ENCODE measurements around the gene C2orf49. TPM values are rescaled to one million over a fixed set of nuclear protein-coding genes. Genes with fewer than 3 reads are reported as not detected.

Gene C2orf49
- total RNA-seq, 1 donor from 2014 or later = 10.7 TPM

DNA sequence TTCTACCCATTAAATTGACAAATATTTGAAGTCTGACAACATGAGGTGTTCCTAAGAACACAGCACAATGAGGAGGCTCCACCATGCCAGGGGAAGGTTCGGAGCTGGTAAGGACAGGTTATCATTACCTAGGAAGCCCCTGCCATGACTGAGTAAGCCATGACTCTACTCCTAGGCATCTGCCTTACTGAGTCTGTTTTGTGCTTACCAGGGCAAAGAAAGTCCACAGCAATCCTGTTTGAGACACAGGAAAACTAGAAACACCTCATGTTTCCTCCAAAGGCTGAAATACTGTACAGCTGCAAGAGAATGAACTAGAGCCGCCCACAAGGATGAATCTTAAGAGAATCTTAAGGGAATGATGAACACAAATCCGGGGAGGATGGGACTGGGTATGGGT, 19.4 kb upstream of the C2orf49 start:
- Mint-ChIP-seq H3K9me3 (ENCODE audit: unreplicated experiment) (no peaks in the 10 kb centered on the region), H3K4me1 (ENCODE audit: low read depth, unreplicated experiment) (peaks cover 4% of the 10 kb centered on the region), H3K4me3 (ENCODE audit: unreplicated experiment) (no peak overlapping the region), H3K36me3 (ENCODE audit: unreplicated experiment) (no peaks in the 10 kb centered on the region), H3K27ac (ENCODE audit: unreplicated experiment) (no peak overlapping the region), H3K27me3 (ENCODE audit: unreplicated experiment) (no peaks in the 10 kb centered on the region)
- TF ChIP-seq, protein P1, sequence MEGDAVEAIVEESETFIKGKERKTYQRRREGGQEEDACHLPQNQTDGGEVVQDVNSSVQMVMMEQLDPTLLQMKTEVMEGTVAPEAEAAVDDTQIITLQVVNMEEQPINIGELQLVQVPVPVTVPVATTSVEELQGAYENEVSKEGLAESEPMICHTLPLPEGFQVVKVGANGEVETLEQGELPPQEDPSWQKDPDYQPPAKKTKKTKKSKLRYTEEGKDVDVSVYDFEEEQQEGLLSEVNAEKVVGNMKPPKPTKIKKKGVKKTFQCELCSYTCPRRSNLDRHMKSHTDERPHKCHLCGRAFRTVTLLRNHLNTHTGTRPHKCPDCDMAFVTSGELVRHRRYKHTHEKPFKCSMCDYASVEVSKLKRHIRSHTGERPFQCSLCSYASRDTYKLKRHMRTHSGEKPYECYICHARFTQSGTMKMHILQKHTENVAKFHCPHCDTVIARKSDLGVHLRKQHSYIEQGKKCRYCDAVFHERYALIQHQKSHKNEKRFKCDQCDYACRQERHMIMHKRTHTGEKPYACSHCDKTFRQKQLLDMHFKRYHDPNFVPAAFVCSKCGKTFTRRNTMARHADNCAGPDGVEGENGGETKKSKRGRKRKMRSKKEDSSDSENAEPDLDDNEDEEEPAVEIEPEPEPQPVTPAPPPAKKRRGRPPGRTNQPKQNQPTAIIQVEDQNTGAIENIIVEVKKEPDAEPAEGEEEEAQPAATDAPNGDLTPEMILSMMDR (IDR thresholded peaks at IDR 0.05; ENCODE audit: partially characterized antibody, unreplicated experiment) = no peak
- DNase-seq = no peak

DNA sequence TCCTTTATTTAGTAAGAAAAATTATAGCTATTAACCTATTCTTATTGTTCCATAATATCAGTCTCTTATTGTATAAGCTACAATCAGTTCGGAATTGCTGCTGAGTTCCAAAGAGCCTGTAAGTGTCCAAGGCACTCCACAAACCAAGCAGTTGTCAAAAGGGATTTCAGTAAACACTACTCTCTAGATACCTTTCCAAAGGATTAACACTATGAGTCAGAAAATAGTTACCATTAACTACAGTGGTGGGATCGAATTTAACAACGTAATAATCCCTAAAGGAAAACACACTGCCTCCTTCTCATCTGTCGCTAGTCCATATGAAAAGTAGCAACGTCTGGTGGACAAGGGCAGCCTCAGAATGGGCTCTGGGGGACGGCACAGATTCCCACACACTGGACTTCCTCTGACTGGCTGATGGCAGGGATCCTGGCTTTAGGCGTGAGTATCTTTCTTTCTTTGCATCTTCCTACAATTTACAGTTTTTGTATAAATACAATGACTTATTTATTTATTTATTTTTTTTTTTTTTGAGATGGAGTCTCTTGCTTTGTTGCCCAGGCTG, 16.6 kb upstream of the C2orf49 start:
- H3K27me3 Mint-ChIP-seq (ENCODE audit: unreplicated experiment) = no peaks in the 10 kb centered on the region
- H3K4me1 Mint-ChIP-seq (ENCODE audit: low read depth, unreplicated experiment) = peaks cover 7% of the 10 kb centered on the region
- H3K27ac Mint-ChIP-seq (ENCODE audit: unreplicated experiment) = no peak overlapping the region
- no peaks in the 10 kb centered on the region for H3K36me3 Mint-ChIP-seq (ENCODE audit: unreplicated experiment)
- TF ChIP-seq, protein P1 (IDR thresholded peaks at IDR 0.05; ENCODE audit: partially characterized antibody, unreplicated experiment) = no peak
- no peak overlapping the region for H3K4me3 Mint-ChIP-seq (ENCODE audit: unreplicated experiment)
- no peaks in the 10 kb centered on the region for H3K9me3 Mint-ChIP-seq (ENCODE audit: unreplicated experiment)
- no peak for DNase-seq

DNA sequence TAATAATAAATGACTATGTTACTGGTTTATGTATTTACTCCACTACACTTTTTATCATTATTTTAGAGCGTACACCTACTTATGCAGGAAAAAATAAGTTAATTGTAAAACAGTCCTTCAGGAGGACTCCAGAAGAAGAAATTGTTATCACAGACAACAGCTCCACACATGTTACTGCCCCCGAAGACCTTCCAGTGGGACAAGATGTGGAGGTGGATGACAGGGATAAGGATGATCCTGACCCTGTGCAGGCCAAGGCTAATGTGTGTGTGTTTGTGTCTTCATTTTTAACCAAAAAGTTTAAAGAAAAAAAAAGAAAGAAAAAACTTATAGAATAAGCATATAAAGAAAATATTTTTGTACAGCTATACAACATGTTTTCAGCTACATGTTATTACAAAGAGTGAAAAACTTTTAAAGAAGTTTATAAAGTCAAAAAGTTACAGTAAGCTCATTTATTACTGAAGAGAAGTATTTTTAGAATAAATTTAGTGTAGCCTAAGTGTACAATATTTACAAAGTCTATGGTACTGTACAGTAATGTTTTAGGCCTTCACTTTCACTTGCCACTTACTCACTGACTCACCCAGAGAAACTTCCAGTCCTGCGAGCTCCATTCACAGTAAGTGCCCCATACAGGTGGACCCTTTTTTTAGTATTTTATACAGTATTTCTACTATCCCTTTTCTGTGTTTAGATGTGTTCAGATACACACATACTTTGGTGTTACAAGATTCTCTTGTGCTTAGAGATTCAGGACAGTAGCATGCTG, 15.3 kb upstream of the C2orf49 start:
- Mint-ChIP-seq H3K27me3 (ENCODE audit: unreplicated experiment) (no peaks in the 10 kb centered on the region), H3K36me3 (ENCODE audit: unreplicated experiment) (no peaks in the 10 kb centered on the region), H3K27ac (ENCODE audit: unreplicated experiment) (peak overlapping the region; percentile 17), H3K4me3 (ENCODE audit: unreplicated experiment) (no peak overlapping the region), H3K9me3 (ENCODE audit: unreplicated experiment) (no peaks in the 10 kb centered on the region), H3K4me1 (ENCODE audit: low read depth, unreplicated experiment) (peaks cover 7% of the 10 kb centered on the region)
- no peak for DNase-seq
- TF ChIP-seq, protein P1 (IDR thresholded peaks at IDR 0.05; ENCODE audit: partially characterized antibody, unreplicated experiment) = no peak

DNA sequence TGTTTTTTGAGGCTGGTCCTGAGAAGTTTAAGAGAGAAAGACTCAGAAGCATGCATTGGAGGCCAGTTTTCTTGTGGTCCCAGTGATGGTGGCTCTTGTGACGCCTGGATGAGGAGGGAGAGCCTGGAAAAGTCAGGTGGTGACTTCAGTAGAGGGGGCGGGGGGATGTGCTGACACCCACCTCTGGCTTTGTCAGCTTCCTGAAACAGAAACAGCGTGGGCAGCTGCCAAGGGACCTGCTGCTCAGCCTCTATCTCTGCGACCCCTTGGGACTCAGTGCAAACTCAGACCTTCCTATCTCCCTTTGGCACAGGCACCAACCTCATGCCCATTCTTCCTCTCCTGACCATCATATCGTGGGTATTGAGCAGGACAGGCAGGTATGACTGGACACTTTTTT, 14.2 kb upstream of the C2orf49 start:
- DNase-seq = no peak
- Mint-ChIP-seq H3K27ac (ENCODE audit: unreplicated experiment) (no peak overlapping the region), H3K4me3 (ENCODE audit: unreplicated experiment) (no peak overlapping the region)

More for the DNA sequence above, 14.2 kb upstream of the C2orf49 start:
- Mint-ChIP-seq H3K36me3 (ENCODE audit: unreplicated experiment) (no peaks in the 10 kb centered on the region), H3K4me1 (ENCODE audit: low read depth, unreplicated experiment) (peaks cover 7% of the 10 kb centered on the region), H3K27me3 (ENCODE audit: unreplicated experiment) (no peaks in the 10 kb centered on the region), H3K9me3 (ENCODE audit: unreplicated experiment) (no peaks in the 10 kb centered on the region)
- TF ChIP-seq, protein P1 (IDR thresholded peaks at IDR 0.05; ENCODE audit: partially characterized antibody, unreplicated experiment) = no peak
